SHP77 (cell line): Measurements from ENCODE around the gene FBXL17.

Experiments
- DNase-seq, 2 experiments: peaks; one replicate each; lab custom pipeline; 2025; lab: John Stamatoyannopoulos, UW

FBXL17 gene

GRCh38 chr5:108094800-108095199, 287.1 kb downstream of the FBXL17 start:
- DNase-seq: no peak

DNA sequence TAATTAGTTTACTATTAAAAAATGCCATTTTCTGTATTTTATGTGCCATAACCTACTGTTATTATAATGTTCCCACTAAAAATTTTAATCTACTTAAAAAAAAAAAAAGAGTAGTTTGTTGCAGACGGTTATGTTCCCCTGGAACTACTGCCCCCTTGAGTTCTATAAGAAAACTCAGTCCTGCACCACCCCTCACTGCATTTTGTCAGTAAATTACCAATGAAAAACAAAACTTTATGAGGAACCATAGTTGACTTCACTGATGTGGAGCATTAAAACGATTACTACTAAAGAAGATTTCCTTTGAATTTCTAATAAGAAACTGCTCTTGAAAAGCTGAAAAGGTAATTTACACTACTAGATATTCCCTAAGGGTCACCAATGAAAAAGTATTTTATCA, 288.7 kb downstream of the FBXL17 start:
- no peak for DNase-seq

GRCh38 chr5:108090946-108091345, 291.0 kb downstream of the FBXL17 start:
- DNase-seq: no peak

- no peak for DNase-seq
These were observed 297.8 kb downstream of the FBXL17 start for GRCh38 chr5:108084105-108084504.

DNA sequence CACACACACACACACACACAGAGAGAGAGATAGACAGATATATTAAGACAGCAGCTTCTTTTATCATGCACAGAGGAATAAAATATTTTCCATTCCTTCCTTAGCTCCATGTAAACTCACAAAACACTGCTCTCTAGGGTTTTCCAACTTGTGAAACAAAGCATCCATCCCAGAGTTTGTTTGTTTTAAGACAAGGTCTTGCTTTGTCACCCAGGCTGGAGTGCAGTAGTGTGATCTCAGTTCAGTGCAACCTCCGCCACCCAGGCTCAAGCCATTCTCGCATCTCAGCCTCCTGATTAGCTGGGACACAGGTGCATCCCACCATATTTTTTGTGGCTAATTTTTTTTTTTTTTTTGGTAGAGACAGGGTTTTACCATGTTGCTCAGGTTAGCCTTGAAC, 298.7 kb downstream of the FBXL17 start:
- DNase-seq: no peak

DNA sequence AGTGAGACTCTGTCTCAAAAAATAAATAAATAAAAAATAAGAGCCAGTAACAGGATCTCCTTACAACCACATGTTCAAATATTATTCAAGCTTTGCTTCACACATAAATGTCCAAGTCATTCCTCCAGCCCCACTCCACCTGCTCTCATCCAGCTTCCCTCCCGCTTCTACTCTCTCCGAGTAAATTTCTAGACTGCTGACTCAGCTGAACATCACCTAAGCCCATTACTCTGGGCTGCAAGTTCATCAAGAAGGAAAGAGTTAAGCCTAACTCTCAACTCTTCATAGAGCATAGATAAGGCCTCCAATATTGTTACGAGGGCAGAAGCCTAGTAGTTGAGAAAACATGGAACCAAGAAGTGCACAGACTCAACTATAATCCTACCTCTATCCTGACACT, 300.2 kb downstream of the FBXL17 start:
- DNase-seq: no peak

DNA sequence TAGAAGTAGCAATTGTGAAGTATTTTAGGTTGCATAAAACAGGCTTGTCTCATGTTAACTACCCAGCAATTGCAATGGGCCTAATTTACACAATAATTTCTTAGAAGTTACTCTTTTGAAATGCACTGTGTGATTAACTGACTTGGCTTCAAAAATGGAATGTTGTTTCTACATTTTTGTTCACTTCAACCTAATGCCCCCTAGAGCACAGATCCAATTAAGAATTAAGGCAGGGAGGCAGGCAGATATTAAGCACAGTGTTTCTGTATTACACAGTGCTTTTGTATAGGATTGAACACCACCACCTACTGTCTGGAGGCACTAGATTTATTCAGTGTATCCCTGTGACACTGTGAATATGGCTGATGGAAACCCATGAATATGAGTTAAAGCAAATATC, 302.1 kb downstream of the FBXL17 start:
- DNase-seq: no peak

DNA sequence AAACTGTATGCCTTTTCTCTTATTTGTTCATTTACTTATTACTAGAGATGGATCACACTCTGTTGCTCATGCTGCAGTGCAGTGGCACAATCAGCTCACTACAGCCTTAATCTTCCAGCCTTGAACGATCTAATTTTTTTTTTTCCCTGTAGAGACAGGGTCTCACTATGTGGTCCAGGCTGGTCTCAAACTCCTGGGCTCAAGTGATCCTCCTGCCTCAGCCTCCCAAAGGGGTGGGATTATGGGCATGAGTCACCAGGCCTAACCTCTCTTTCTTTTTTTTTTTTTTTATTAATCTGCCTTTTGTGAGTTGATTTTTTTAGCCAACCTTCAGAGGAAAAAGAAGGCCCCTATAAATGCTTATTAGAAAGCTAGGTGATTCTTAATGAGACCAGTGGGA, 303.0 kb downstream of the FBXL17 start:
- DNase-seq: no peak

- no peak for DNase-seq
These were observed 303.6 kb downstream of the FBXL17 start for GRCh38 chr5:108078345-108078744.

GRCh38 chr5:108074626-108075025, 307.3 kb downstream of the FBXL17 start:
- DNase-seq: no peak

DNA sequence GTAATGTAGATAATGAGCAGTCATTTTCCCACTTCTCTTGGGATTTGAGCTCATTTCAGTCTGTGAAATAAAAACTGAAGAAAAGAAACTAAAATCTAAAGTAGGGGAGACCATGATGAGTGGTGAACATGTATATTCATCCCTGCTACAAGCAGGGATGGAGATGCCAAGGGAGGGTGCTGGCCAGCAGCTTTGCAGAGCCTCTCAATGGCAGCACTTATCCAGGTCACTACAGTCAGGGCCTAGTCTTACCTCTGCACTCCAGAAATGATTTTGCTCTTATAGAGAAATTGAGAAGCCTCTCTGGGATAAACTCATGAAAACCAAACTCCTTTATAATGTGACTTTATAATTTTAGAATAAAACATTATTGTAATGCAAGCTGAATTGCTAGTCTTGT, 317.6 kb downstream of the FBXL17 start:
- no peak for DNase-seq

GRCh38 chr5:108061941-108062340, 320.0 kb downstream of the FBXL17 start:
- no peak for DNase-seq

DNA sequence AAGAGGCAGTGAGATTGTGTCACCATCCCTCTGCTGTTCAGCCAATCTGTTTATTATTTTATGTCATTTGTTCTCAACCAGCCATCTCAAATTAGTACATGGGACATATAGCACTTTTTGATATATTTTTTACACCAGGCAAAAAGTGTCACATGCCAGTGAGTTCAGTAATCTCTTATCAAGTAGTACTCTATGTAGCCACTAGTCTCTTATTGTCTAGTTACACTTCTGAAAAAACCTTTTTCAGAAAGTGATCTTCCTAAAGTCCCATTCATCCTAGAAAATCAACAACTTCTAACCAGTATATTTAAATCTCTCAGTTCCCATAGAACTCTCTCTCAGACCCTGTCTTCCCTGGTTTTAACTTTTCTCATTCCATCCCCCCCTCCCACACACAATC, 321.6 kb downstream of the FBXL17 start:
- DNase-seq: no peak

DNA sequence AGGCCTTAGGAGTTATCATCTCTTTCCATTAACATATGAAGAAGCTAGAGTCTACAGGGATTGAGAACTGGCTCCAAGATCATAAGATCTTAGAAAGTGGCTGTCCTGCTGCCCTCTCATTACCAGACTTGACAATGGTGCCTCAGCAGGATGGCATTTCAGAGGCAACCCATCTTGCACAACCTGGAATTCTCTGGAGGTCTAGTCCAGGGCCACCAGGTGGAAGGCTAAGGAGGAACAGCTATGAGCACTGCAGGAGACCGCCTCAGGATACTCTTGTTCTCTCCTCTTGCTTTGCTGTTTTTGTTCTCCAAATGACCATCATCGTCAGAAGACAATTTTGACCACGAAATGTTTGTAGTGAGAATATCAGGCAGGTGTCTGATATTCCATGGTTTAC, 322.6 kb downstream of the FBXL17 start:
- DNase-seq: no peak

DNA sequence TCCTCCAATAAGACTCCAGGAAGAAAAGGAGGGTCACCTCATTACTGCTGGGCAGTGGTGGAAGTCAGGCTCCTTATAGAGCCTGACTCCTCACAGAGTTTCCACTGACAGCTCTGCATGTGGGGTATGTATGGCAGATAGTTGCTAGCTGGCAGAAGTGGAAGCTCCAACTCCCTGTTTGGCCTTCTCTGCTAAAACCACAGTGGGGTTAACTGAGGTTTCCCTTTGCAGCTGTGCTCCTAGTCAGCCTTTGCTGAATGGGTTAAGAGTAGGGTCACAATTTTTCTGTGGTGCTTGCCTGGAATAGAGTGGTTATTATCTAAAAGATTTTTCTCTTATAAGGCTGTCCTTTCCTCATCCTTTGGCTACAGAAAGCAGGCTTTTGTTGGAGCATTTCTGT, 327.5 kb downstream of the FBXL17 start:
- no peak for DNase-seq

DNA sequence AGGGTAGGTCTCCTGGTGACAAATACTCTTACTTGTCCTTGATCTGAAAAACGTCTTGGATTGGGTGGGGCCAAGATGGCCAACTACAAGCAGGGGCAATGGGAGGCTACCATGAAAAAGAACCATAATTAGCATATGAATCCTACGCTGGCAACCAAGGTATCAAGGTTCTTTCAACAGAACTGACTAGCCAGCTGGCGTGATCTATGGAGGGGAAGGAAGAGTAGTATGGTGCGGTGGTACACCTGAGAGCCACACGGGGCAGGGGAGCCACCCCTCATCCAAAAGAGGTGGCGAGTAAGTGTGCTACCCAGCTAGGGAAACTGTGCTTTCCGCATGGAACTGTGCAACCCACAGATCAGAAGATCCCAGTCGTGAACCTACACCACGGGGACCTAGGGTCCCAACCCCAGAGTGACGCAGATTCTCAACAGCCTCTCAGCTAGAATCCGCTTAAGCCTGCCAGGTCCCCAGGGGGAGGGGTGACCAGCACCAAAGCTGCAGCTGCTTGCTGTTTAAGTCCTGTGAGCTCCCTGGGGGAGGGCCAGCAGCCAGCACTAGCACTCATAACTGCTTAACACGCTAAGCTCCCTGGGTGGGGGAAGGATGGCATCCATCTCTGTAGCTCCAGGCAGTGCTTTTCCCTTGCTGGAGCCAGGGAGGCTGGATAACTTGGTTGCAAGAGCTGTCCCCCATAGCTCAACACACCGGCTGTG, 334.8 kb downstream of the FBXL17 start:
- DNase-seq: peak in 1 of 2 experiments; percentile 4

GRCh38 chr5:108036482-108036881, 345.4 kb downstream of the FBXL17 start:
- no peak for DNase-seq

GRCh38 chr5:108028883-108029282, 353.0 kb downstream of the FBXL17 start:
- no peak for DNase-seq

- DNase-seq: no peak
These were observed 353.5 kb downstream of the FBXL17 start for GRCh38 chr5:108028412-108028811.

- DNase-seq: no peak
These were observed 355.9 kb downstream of the FBXL17 start for GRCh38 chr5:108025957-108026356.

DNA sequence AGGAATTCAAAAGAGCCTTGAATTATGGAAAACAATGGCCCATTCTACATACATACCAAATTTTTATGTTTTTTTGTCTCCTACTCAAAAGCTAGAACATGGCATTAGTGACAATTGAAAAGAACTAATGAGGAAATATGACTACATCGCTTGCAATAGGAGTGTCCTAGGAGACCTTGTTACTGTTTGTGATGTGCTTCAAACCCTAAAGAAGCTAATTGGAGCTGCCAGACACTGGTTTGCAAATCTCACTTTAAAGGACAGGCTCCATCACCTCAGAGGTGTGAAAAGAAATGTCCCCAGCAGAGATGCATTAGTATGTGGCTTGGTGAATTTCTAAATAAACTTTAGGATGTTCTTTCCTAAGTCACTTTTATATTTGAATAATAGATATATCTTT, 356.9 kb downstream of the FBXL17 start:
- DNase-seq: no peak

DNA sequence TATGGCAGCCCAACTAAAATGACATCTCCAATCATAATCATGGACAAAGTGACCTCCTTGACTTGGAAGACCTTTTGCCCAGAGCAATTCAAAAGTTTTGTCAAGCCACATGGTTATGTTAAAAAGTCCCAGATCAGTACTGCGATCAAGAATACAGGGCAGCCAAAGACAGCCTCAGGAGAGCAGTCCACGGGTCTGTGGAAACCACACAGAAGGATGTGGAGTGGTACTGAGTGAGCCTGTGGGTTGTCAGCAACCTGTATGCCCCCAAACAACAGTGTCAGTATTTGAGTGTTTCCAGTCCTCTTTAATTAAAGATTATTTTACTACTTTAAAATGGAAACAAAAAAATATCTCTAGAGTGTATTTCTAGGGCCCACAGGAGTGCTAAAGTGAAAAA, 365.8 kb downstream of the FBXL17 start:
- DNase-seq: no peak

GRCh38 chr5:108006791-108007190, 375.1 kb downstream of the FBXL17 start:
- no peak for DNase-seq

- DNase-seq: no peak
These were observed 378.7 kb downstream of the FBXL17 start for GRCh38 chr5:108003178-108003577.
